Liver (tissue), 9 donors: ENCODE data around the gene RIN1. TPM values are rescaled to one million over a fixed set of nuclear protein-coding genes. Genes with fewer than 3 reads are reported as not detected.

ENCODE experiments used
- DNase-seq: peaks from one replicate; pipeline ENCODE4 v3.0.0-alpha.2; 2017; ENCODE audit warnings: low spot score
- H3K27ac ChIP-seq, 2 donors: one replicate each; pipeline ENCODE4 v1.7.0; 2013; ENCODE audit warnings: inconsistent platforms in 2 of 2, low read length in 2 of 2, control low read depth in 1 of 2, low read depth in 1 of 2, mild to moderate bottlenecking in 1 of 2
- H3K27me3 ChIP-seq, 4 donors: one replicate each; pipeline versions ENCODE4 v1.6.1 to v1.7.0; 2013; ENCODE audit warnings: low read length in 3 of 4, inconsistent platforms in 1 of 4, mild to moderate bottlenecking in 1 of 4, moderate library complexity in 1 of 4; ENCODE audit not compliant: control insufficient read depth in 4 of 4, insufficient read depth in 4 of 4
- H3K36me3 ChIP-seq, 4 donors: one replicate each; pipeline versions ENCODE4 v1.6.1 to v1.7.0; 2013; ENCODE audit warnings: low read length in 3 of 4, mild to moderate bottlenecking in 3 of 4, low read depth in 1 of 4, moderate library complexity in 1 of 4; ENCODE audit not compliant: control insufficient read depth in 4 of 4, insufficient read depth in 3 of 4
- H3K4me1 ChIP-seq, 4 donors: one replicate each; pipeline versions ENCODE4 v1.6.1 to v1.7.0; 2013; ENCODE audit warnings: low read length in 3 of 4, mild to moderate bottlenecking in 3 of 4, moderate library complexity in 1 of 4; ENCODE audit not compliant: control insufficient read depth in 4 of 4, insufficient read depth in 4 of 4
- H3K4me3 ChIP-seq, 3 donors: one replicate each; pipeline versions ENCODE4 v1.6.1 to v1.7.0; 2013; ENCODE audit warnings: low read length in 3 of 3, control low read depth in 1 of 3, low read depth in 1 of 3, mild to moderate bottlenecking in 1 of 3
- H3K9ac ChIP-seq, 2 donors: one replicate each; pipeline ENCODE4 v1.7.0; 2013; ENCODE audit warnings: low read length in 2 of 2, mild to moderate bottlenecking in 2 of 2, moderate library complexity in 2 of 2, control low read depth in 1 of 2, low read depth in 1 of 2
- H3K9me3 ChIP-seq, 4 donors: one replicate each; pipeline versions ENCODE4 v1.6.1 to v1.7.0; 2013; ENCODE audit warnings: low read length in 3 of 4; ENCODE audit not compliant: control insufficient read depth in 4 of 4
- ATF3 ChIP-seq: IDR thresholded peaks from 2 replicates; pipeline ENCODE4 v1.6.1; 2016; ENCODE audit warnings: antibody characterized with exemption
- CTCF ChIP-seq: fragments of 150-350 bp; IDR thresholded peaks from 2 replicates; pipeline ENCODE4 v1.5.1; 2017; ENCODE audit warnings: improper control_type of control experiment, low read depth, low read length; ENCODE audit not compliant: missing input control
- EGR1 ChIP-seq, 2 donors: IDR thresholded peaks; 2 replicates each; pipeline ENCODE4 v1.6.1; 2016 to 2018; ENCODE audit warnings: antibody characterized with exemption in 2 of 2, low read depth in 2 of 2
- FOXA1 ChIP-seq: IDR thresholded peaks from 2 replicates; pipeline ENCODE4 v1.6.1; 2016; ENCODE audit warnings: antibody characterized with exemption
- FOXA2 ChIP-seq: IDR thresholded peaks from 2 replicates; pipeline ENCODE4 v1.6.1; 2016; ENCODE audit warnings: antibody characterized with exemption
- GABPA ChIP-seq, 2 donors: IDR thresholded peaks in 1 of 2; conservative IDR thresholded peaks in 1 of 2; 2 replicates each; pipeline ENCODE4 v1.6.1; 2016; ENCODE audit warnings: antibody characterized with exemption in 2 of 2, mild to moderate bottlenecking in 1 of 2, moderate library complexity in 1 of 2
- HNF4A ChIP-seq, 2 donors: conservative IDR thresholded peaks; 2 replicates each; pipeline ENCODE4 v1.6.1; 2016; ENCODE audit warnings: antibody characterized with exemption in 2 of 2, mild to moderate bottlenecking in 2 of 2
- HNF4G ChIP-seq: IDR thresholded peaks from 2 replicates; pipeline ENCODE4 v1.6.1; 2016; ENCODE audit warnings: antibody characterized with exemption
- JUND ChIP-seq, 2 donors: IDR thresholded peaks; 2 replicates each; pipeline ENCODE4 v1.6.1; 2016; ENCODE audit warnings: antibody characterized with exemption in 2 of 2
- MAX ChIP-seq: IDR thresholded peaks from 2 replicates; pipeline ENCODE4 v1.6.1; 2016; ENCODE audit warnings: antibody characterized with exemption
- NR2F2 ChIP-seq: IDR thresholded peaks from 2 replicates; pipeline ENCODE4 v1.6.1; 2016; ENCODE audit warnings: antibody characterized with exemption
- RAD21 ChIP-seq, 2 donors: IDR thresholded peaks; 2 replicates each; pipeline ENCODE4 v1.6.1; 2016; ENCODE audit warnings: antibody characterized with exemption in 2 of 2, mild to moderate bottlenecking in 2 of 2
- REST ChIP-seq: IDR thresholded peaks from 2 replicates; pipeline ENCODE4 v1.6.1; 2016; ENCODE audit warnings: antibody characterized with exemption, mild to moderate bottlenecking
- RXRA ChIP-seq, 2 donors: IDR thresholded peaks; 2 replicates each; pipeline ENCODE4 v1.6.1; 2017 to 2018; ENCODE audit warnings: antibody characterized with exemption in 2 of 2, mild to moderate bottlenecking in 1 of 2
- SP1 ChIP-seq: IDR thresholded peaks from 2 replicates; pipeline ENCODE4 v1.6.1; 2018; ENCODE audit warnings: antibody characterized with exemption, mild to moderate bottlenecking
- TAF1 ChIP-seq: conservative IDR thresholded peaks from 2 replicates; pipeline ENCODE4 v1.6.1; 2016; ENCODE audit warnings: antibody characterized with exemption, mild to moderate bottlenecking
- YY1 ChIP-seq: IDR thresholded peaks from 2 replicates; pipeline ENCODE4 v1.6.1; 2016; ENCODE audit warnings: antibody characterized with exemption, mild to moderate bottlenecking
- ZBTB33 ChIP-seq: IDR thresholded peaks from 2 replicates; pipeline ENCODE4 v1.6.1; 2016; ENCODE audit warnings: antibody characterized with exemption
- WGBS: extraction: QIAGEN DNeasy Blood & Tissue Kit; methylation state at CpG from one replicate; pipeline ENCODE4 v1.1.7; 2013; 5-methylcytosine and 5-hydroxymethylcytosine counted together
- polyA plus RNA-seq, 2 donors: library from polyadenylated mRNA; stranded (reverse) in 1 of 2; unstranded in 1 of 2; fragments of 200-250 nt in 1 of 2; fragments of >200 nt in 1 of 2; fragmentation: Nextera tagmentation in 1 of 2; extraction: Ambion mirVana in 1 of 2; gene quantifications; one replicate each; pipeline versions ENCODE4 v1.2.1 to v1.2.3, GENCODE V29; 2013 to 2015
- total RNA-seq, 2 donors: library from RNA; depleted of rRNA; stranded (reverse); fragments of >200 nt; gene quantifications; one replicate each; pipeline ENCODE4 v1.2.3, GENCODE V29; 2014
- donor health status: healthy.
- donor health status: healthy.
- donor health status: healthy.
- donor health status: healthy.
- donor health status: healthy.

Gene RIN1
- total and polyA plus RNA-seq, 4 donors = 0.11 to 1.1 (median 0.53) TPM

- H3K4me1 ChIP-seq = peaks cover 9 to 18% (median 12%) of the 10 kb centered on the region in 4 donors
- WGBS = 80% methylated on average over 4 of the region's 4 CpGs
- DNase-seq = no peak
- no peak overlapping the region for H3K9ac ChIP-seq
- H3K36me3 ChIP-seq = no peaks in the 10 kb centered on the region
- peaks cover 0 to 5% (median 0%) of the 10 kb centered on the region in 4 donors for H3K27me3 ChIP-seq
- no peak overlapping the region for H3K4me3 ChIP-seq
- no peak overlapping the region for H3K27ac ChIP-seq
- H3K9me3 ChIP-seq = no peaks in the 10 kb centered on the region
- TF ChIP-seq GABPA (IDR thresholded peaks at IDR 0.05 in 1 of 2, conservative IDR thresholded peaks at IDR 0.05 in 1 of 2) (no peak), TAF1 (no peak), REST (no peak), CTCF (no peak), HNF4G (no peak), RAD21 (IDR thresholded peaks at IDR 0.05) (no peak), ZBTB33 (no peak), RXRA (IDR thresholded peaks at IDR 0.05) (no peak), HNF4A (conservative IDR thresholded peaks at IDR 0.05) (no peak), JUND (IDR thresholded peaks at IDR 0.05) (no peak), ATF3 (no peak), NR2F2 (no peak), FOXA1 (no peak), FOXA2 (no peak), SP1 (no peak)
Measured at GRCh38 chr11:66293352-66293751, 42.9 kb downstream of the RIN1 start.

GRCh38 chr11:66292543-66293332 is 43.5 kb downstream of the RIN1 start:
- no peak overlapping the region for H3K9ac ChIP-seq
- no peaks in the 10 kb centered on the region for H3K9me3 ChIP-seq
- H3K36me3 ChIP-seq = no peaks in the 10 kb centered on the region
- no peak for TF ChIP-seq FOXA2
- TF ChIP-seq MAX = no peak
- TF ChIP-seq JUND (IDR thresholded peaks at IDR 0.05) = no peak
- TF ChIP-seq HNF4A (conservative IDR thresholded peaks at IDR 0.05) = no peak
- TF ChIP-seq ZBTB33 = no peak
- no peak for TF ChIP-seq EGR1 (IDR thresholded peaks at IDR 0.05; ENCODE audit: low read depth in 2 of 2)
- no peak for TF ChIP-seq YY1
- TF ChIP-seq TAF1 = no peak
- no peak for TF ChIP-seq SP1
- TF ChIP-seq RAD21 (IDR thresholded peaks at IDR 0.05) = no peak
- no peak for TF ChIP-seq CTCF
- TF ChIP-seq HNF4G = no peak
- no peak for TF ChIP-seq GABPA (IDR thresholded peaks at IDR 0.05 in 1 of 2, conservative IDR thresholded peaks at IDR 0.05 in 1 of 2)
- H3K27ac ChIP-seq = no peak overlapping the region
- DNase-seq = no peak
- whole genome bisulfite sequencing = 52% methylated on average over 17 of the region's 17 CpGs
- H3K27me3 ChIP-seq = peaks cover 0 to 5% (median 0%) of the 10 kb centered on the region in 4 donors
- peaks cover 14 to 24% (median 18%) of the 10 kb centered on the region in 4 donors for H3K4me1 ChIP-seq
- no peak overlapping the region for H3K4me3 ChIP-seq
